Measurements from ENCODE around the gene MYOM1.
"Not testable (repeated sequence)": the region's sequence is repeated elsewhere in the genome, so short reads cannot be mapped to it uniquely, and the experiment has no call there.

The MYOM1 gene

DNA sequence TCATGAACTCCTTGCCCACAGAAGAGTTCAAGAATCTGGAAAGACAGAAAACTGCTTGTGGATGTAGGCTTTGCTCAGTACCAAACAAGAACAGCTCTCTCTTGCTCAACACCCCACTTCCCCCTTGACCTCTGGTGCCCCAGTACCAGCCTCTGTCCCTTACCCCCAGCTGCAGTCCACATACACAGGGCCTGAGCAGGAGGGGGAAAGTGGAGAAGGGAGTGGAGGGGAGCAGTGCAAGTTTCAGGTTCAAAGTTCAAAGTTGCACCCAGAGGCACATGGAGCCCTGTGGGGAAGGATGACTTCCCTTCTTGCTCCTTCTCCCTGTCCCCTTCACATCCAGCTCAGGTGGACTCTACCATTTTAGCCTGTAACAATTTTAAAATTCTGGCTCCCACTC is 145.7 kb downstream of the MYOM1 start:
- DNase-seq (ENCODE audit: low read depth) = no peak
- TF ChIP-seq, protein P1, sequence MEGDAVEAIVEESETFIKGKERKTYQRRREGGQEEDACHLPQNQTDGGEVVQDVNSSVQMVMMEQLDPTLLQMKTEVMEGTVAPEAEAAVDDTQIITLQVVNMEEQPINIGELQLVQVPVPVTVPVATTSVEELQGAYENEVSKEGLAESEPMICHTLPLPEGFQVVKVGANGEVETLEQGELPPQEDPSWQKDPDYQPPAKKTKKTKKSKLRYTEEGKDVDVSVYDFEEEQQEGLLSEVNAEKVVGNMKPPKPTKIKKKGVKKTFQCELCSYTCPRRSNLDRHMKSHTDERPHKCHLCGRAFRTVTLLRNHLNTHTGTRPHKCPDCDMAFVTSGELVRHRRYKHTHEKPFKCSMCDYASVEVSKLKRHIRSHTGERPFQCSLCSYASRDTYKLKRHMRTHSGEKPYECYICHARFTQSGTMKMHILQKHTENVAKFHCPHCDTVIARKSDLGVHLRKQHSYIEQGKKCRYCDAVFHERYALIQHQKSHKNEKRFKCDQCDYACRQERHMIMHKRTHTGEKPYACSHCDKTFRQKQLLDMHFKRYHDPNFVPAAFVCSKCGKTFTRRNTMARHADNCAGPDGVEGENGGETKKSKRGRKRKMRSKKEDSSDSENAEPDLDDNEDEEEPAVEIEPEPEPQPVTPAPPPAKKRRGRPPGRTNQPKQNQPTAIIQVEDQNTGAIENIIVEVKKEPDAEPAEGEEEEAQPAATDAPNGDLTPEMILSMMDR (conservative IDR thresholded peaks at IDR 0.05; ENCODE audit: control insufficient read depth, insufficient read depth, low read depth, low read length) = no peak
- H3K4me3 ChIP-seq (ENCODE audit: control insufficient read depth, low read depth, low read length) = no peak overlapping the region

DNA sequence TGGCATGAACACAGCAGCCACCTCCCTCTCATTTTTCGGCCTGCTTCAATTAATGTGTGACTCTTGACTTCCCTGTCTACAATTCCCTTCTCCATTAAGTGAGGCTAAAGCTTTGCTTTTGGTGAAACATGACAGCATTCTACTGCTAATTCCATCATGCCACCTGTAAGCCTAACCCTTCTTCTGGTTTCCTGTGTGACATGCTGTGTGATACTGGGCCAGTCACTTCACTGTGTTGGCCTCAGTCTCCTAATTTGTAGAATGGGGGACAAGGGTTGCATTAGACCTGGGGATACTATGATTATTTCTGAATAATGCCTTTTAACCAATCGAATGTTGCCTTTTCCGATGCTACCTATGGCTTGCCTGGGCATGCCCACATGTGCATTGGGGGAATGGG is 146.4 kb downstream of the MYOM1 start:
- not testable (repeated sequence) for H3K4me3 ChIP-seq (ENCODE audit: control insufficient read depth, low read depth, low read length); DNase-seq (ENCODE audit: low read depth)

DNA sequence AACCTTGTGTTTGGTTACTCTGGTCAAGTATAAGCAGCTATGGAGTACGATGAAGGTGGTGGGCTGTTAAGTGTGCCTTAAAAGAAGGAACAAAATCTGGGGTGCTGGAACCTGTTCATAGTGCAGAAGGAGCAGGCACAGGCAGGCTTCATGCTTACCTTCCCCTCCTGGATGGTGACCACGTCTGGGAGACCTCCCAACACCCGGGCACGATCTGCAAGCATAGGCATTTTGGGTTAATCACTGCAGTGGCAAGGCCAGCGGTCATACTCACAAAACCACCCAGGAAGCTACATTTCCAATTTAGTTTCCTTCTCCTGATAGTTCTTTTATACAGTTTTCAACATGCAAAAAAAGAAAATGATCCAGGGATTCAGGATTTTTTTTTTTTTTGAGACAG is 148.1 kb downstream of the MYOM1 start:
- TF ChIP-seq, protein P1 (conservative IDR thresholded peaks at IDR 0.05; ENCODE audit: control insufficient read depth, insufficient read depth, low read depth, low read length) = no peak
- no peak overlapping the region for H3K4me3 ChIP-seq (ENCODE audit: control insufficient read depth, low read depth, low read length)

DNA sequence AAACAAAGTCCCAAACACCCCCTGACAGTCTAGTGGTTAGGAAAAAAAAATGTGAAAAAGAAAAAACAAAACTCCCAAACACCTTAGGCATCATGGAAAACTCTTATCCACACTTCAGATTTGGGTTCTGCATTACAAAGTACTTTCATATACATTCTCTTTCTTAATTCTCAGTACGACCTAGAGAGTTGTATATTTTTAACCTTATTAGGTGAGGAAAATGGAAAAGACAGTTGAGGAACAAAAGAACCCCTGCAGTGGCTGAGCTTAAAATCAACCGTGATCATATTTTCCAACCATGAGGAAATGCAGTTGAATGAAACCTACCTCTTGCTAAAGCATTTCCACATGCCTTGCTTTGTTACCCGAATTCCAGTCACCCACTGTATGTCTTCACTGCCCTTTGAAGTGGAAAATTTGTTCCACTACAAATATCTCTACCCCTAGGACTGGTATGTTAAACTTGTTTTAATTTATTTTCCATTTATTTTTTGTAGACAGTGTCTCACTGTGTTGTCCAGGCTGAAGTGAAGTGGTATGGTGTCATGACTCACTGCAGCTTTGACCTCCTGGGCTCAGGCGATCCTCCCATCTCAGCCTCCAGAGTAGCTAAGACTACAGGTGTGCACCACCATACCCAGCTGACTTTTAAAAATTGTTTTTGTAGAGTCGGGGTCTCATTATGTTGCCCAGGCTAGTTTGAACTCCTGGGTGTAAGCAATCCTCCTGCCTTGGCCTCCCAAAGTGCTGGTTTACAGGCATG is 149.9 kb downstream of the MYOM1 start:
- TF ChIP-seq, protein P1 (conservative IDR thresholded peaks at IDR 0.05; ENCODE audit: control insufficient read depth, insufficient read depth, low read depth, low read length) = no peak

More for the DNA sequence above, 148.1 kb downstream of the MYOM1 start:
- no peak for DNase-seq (ENCODE audit: low read depth)

DNA sequence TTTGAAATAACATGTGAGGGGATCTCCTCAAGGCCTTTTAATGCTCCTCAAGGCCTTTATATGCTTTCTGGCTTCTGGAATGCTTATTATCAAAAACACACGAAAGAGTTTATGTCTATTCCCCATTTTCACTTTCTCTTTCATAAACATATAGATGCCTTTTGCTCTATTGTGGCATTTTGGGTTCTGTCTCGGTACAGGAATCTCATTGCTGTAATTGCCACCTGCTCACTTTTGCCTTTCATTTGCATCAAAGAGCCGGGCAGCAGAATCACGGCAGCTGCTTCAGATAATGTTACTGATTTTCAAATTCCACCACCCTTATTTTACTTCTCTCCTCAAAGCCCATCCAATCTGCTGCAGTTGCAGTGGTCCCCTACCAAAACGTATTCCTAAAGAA is 152.0 kb downstream of the MYOM1 start:
- DNase-seq (ENCODE audit: low read depth) = no peak
- no peak overlapping the region for H3K4me3 ChIP-seq (ENCODE audit: control insufficient read depth, low read depth, low read length)
- TF ChIP-seq, protein P1 (conservative IDR thresholded peaks at IDR 0.05; ENCODE audit: control insufficient read depth, insufficient read depth, low read depth, low read length) = no peak

More for the DNA sequence above, 149.9 kb downstream of the MYOM1 start:
- no peak for DNase-seq (ENCODE audit: low read depth)
- H3K4me3 ChIP-seq (ENCODE audit: control insufficient read depth, low read depth, low read length) = no peak overlapping the region

DNA sequence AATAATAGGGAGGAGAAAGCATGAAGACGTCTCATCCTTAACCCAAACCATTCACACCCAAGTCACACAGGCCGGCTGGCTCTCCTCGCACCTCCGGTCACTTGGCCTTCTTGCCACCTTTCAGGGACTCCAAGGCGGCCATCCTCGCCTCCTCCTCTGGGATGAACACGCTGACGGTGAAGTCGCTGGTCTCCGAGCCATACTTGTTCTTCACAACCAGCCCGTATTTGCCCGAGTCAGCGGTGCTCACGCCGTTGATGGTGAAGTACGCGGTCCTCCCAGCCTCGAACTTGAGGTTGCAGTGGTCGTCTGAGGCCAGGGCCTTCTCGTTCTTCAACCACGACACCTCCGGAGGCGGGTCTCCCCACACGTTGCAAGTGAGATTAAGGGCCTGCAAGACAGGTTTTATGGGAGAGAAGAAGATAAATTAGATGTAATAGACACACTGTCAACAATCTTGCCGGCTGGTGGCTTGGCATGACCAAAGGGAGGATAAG is 152.6 kb downstream of the MYOM1 start:
- no peak for DNase-seq (ENCODE audit: low read depth)
- H3K4me3 ChIP-seq (ENCODE audit: control insufficient read depth, low read depth, low read length) = no peak overlapping the region
- TF ChIP-seq, protein P1 (conservative IDR thresholded peaks at IDR 0.05; ENCODE audit: control insufficient read depth, insufficient read depth, low read depth, low read length) = no peak

DNA sequence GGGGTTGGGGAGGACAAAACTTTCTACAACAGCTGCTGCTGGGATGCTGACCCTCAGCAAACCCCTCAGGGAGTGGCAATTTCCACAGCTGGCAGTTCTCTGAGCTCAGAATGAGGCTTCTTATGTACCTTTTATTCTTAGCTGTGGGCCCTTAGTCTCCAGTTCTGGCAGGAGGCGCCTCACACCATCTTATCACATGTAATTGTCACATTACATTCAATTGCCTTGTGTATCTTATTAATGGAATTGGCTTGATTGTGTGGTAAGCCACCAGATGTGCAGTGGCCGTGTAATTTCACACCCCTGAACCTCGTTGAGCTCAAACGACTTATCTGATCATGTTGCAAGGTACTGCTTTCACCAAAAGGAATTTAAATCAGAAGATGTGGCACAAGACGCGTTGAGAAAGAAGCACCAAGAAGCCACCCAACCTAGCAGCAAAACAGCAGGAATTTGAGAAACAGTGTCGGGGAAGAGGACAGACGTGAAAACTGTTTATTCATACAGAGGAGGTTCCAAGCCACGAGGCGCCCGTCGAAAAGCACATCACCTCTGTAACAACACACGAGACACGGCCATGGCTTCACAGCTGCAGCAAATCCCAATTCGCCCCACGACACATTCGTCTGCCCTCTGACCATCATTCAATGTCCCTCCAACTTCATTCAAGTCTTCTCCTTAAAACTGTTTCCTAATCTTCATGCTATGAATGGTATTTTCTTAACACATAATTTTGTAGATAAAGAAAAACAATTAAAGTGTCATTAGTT is 153.2 kb downstream of the MYOM1 start:
- no peak for DNase-seq (ENCODE audit: low read depth)
- no peak overlapping the region for H3K4me3 ChIP-seq (ENCODE audit: control insufficient read depth, low read depth, low read length)
- TF ChIP-seq, protein P1 (conservative IDR thresholded peaks at IDR 0.05; ENCODE audit: control insufficient read depth, insufficient read depth, low read depth, low read length) = no peak

DNA sequence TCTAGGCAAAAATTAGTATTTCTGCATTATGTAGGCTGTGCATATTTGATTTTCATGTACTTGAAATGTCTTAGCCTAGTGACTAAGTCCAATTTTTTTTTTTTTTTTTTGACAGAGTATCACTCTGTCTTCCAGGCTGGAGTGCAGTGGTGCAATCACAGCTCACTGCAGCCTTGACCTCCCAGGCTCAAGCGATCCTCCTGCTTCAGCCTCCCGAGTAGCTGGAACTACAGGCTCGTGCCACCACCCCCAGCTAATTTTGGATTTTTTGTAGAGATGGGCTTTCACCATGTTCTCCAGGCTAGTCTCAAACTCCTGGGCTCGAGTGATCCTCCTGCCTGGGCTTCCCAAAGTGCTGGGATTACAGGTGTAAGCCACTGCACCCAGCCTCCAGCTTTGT is 156.0 kb downstream of the MYOM1 start:
- DNase-seq (ENCODE audit: low read depth); H3K4me3 ChIP-seq (ENCODE audit: control insufficient read depth, low read depth, low read length): not testable (repeated sequence)

All from fibroblast of mammary gland (primary cell).